Measurements from ENCODE around the gene PHGDH. TPM values are rescaled to one million over a fixed set of nuclear protein-coding genes. Genes with fewer than 3 reads are reported as not detected.
"Not testable (repeated sequence)": the region's sequence is repeated elsewhere in the genome, so short reads cannot be mapped to it uniquely, and the experiment has no call there.

The PHGDH gene
- polyA plus RNA-seq, 4 donors, result 1.3 to 205 (median 39.2) TPM

GRCh38 chr1:119783354-119784185 is 71.8 kb downstream of the PHGDH start:
- no peaks in the 10 kb centered on the region for H3K9me3 ChIP-seq (ENCODE audit: control insufficient read depth in 2 of 2, insufficient read depth in 1 of 2, low read depth in 1 of 2, low read length in 1 of 2)
- DNase-seq (peak in 1 of 2 donors; percentile 51), FAIRE-seq (no peak)
- peaks cover 4 to 70% (median 25%) of the 10 kb centered on the region in 3 donors for H3K4me1 ChIP-seq (ENCODE audit: control insufficient read depth in 3 of 3, insufficient read depth in 2 of 3, low read depth in 1 of 3, low read length in 2 of 3)
- no peaks in the 10 kb centered on the region for H3K27me3 ChIP-seq (ENCODE audit: control insufficient read depth in 3 of 3, insufficient read depth in 3 of 3, low read length in 3 of 3)
- WGBS, 3 donors, result 62 to 68% (median 65%) methylated on average over 6 of the region's 6 CpGs
- H3K36me3 ChIP-seq (ENCODE audit: control insufficient read depth in 3 of 3, insufficient read depth in 2 of 3, low read depth in 1 of 3, low read length in 3 of 3), result no peaks in the 10 kb centered on the region
- H3K27ac ChIP-seq (ENCODE audit: low read depth in 1 of 3, low read length in 2 of 3), result peak overlapping the region in 2 of 3 donors; percentile 17 to 78
- H3K4me3 ChIP-seq (ENCODE audit: low read depth in 1 of 3, low read length in 3 of 3), result no peak overlapping the region

DNA sequence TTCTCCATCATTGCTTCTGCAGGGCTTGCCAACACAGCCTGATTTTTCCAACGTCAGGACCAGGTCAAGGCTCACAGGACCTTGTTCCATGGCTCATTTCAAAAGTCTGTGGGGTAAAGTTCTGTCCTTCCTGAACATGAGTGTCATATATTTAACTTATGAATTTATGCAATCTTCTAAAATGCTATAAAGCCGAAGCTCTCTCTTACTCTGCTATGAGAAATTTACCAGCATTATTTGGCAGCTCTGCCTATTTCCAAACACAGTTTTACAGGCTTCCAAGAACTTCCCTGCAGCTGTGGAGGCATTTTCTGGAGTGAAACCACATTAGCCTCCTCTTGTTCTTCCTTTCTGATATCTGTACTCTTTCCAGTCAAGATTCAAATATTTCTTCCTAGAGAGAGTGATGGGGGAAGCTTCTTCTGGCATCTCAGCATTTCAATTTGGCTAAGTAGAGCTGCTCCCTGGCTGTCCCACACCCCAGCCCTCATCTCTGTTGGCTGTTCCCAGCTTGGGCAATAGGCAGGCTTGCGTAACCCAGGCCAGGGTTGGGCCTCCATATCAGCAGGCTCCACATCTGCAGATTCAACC is 72.6 kb downstream of the PHGDH start:
- Histone ChIP-seq H3K27ac (ENCODE audit: low read depth in 1 of 3, low read length in 2 of 3) (peak overlapping the region in 1 of 3 donors; percentile 78), H3K27me3 (ENCODE audit: control insufficient read depth in 3 of 3, insufficient read depth in 3 of 3, low read length in 3 of 3) (no peaks in the 10 kb centered on the region), H3K4me3 (ENCODE audit: low read depth in 1 of 3, low read length in 3 of 3) (no peak overlapping the region), H3K9me3 (ENCODE audit: control insufficient read depth in 2 of 2, insufficient read depth in 1 of 2, low read depth in 1 of 2, low read length in 1 of 2) (no peaks in the 10 kb centered on the region), H3K4me1 (ENCODE audit: control insufficient read depth in 3 of 3, insufficient read depth in 2 of 3, low read depth in 1 of 3, low read length in 2 of 3) (peaks cover 4 to 66% (median 25%) of the 10 kb centered on the region in 3 donors), H3K36me3 (ENCODE audit: control insufficient read depth in 3 of 3, insufficient read depth in 2 of 3, low read depth in 1 of 3, low read length in 3 of 3) (no peaks in the 10 kb centered on the region)
- DNase-seq (peak; percentile 64 to 66), FAIRE-seq (no peak)
- WGBS, 3 donors, result 35 to 55% (median 36%) methylated on average over 3 of the region's 3 CpGs

GRCh38 chr1:119786046-119786445 is 74.3 kb downstream of the PHGDH start:
- not testable (repeated sequence) for FAIRE-seq; H3K9me3 ChIP-seq (ENCODE audit: control insufficient read depth in 2 of 2, insufficient read depth in 1 of 2, low read depth in 1 of 2, low read length in 1 of 2); H3K4me3 ChIP-seq (ENCODE audit: low read depth in 1 of 3, low read length in 3 of 3); H3K36me3 ChIP-seq (ENCODE audit: control insufficient read depth in 3 of 3, insufficient read depth in 2 of 3, low read depth in 1 of 3, low read length in 3 of 3); DNase-seq; H3K27me3 ChIP-seq (ENCODE audit: control insufficient read depth in 3 of 3, insufficient read depth in 3 of 3, low read length in 3 of 3)
- peak overlapping the region in 1 of 3 donors; percentile 78 for H3K27ac ChIP-seq (ENCODE audit: low read depth in 1 of 3, low read length in 2 of 3)
- 62 to 68% (median 66%) methylated on average over 7 of the region's 7 CpGs for WGBS, 3 donors
- H3K4me1 ChIP-seq (ENCODE audit: control insufficient read depth in 3 of 3, insufficient read depth in 2 of 3, low read depth in 1 of 3, low read length in 2 of 3), result peaks cover 7 to 62% (median 19%) of the 10 kb centered on the region in 3 donors

GRCh38 chr1:119786473-119787050 is 74.8 kb downstream of the PHGDH start:
- FAIRE-seq; H3K4me3 ChIP-seq (ENCODE audit: low read depth in 1 of 3, low read length in 3 of 3); H3K36me3 ChIP-seq (ENCODE audit: control insufficient read depth in 3 of 3, insufficient read depth in 2 of 3, low read depth in 1 of 3, low read length in 3 of 3); H3K9me3 ChIP-seq (ENCODE audit: control insufficient read depth in 2 of 2, insufficient read depth in 1 of 2, low read depth in 1 of 2, low read length in 1 of 2); H3K27me3 ChIP-seq (ENCODE audit: control insufficient read depth in 3 of 3, insufficient read depth in 3 of 3, low read length in 3 of 3): not testable (repeated sequence)
- H3K4me1 ChIP-seq (ENCODE audit: control insufficient read depth in 3 of 3, insufficient read depth in 2 of 3, low read depth in 1 of 3, low read length in 2 of 3), result peaks cover 7 to 67% (median 19%) of the 10 kb centered on the region in 3 donors
- WGBS, 3 donors, result 33 to 49% (median 45%) methylated on average over 4 of the region's 4 CpGs
- H3K27ac ChIP-seq (ENCODE audit: low read depth in 1 of 3, low read length in 2 of 3), result peak overlapping the region in 1 of 3 donors; percentile 78
- peak in 1 of 2 donors; percentile 46 for DNase-seq

DNA sequence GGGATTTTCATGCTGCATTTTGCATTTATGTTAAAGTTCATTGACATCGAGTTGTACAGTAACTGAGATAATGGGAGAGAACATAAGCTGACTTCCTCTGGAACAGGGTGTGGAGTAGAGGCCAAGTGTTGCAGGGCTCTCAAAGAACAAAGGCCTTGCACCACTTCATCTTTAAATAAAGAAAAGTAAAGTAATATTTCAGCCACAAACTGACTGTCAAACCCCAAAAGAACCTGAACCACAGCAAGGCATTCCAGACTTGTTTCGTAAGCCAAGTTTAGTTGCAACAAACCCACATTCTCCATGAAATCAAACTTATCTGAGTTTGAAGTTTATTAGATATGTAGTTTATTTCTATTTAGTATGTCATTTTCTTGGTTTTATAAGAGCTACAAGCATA is 76.0 kb downstream of the PHGDH start:
- H3K36me3 ChIP-seq (ENCODE audit: control insufficient read depth in 3 of 3, insufficient read depth in 2 of 3, low read depth in 1 of 3, low read length in 3 of 3), result no peaks in the 10 kb centered on the region
- FAIRE-seq, result no peak
- H3K27me3 ChIP-seq (ENCODE audit: control insufficient read depth in 3 of 3, insufficient read depth in 3 of 3, low read length in 3 of 3), result no peaks in the 10 kb centered on the region
- no peak overlapping the region for H3K4me3 ChIP-seq (ENCODE audit: low read depth in 1 of 3, low read length in 3 of 3)
- no peaks in the 10 kb centered on the region for H3K9me3 ChIP-seq (ENCODE audit: control insufficient read depth in 2 of 2, insufficient read depth in 1 of 2, low read depth in 1 of 2, low read length in 1 of 2)
- peaks cover 7 to 66% (median 15%) of the 10 kb centered on the region in 3 donors for H3K4me1 ChIP-seq (ENCODE audit: control insufficient read depth in 3 of 3, insufficient read depth in 2 of 3, low read depth in 1 of 3, low read length in 2 of 3)
- peak; percentile 63 to 81 for DNase-seq
- WGBS, 3 donors, result 36 to 56% (median 41%) methylated on average over 2 of the region's 2 CpGs
- H3K27ac ChIP-seq (ENCODE audit: low read depth in 1 of 3, low read length in 2 of 3), result peak overlapping the region in 2 of 3 donors; percentile 44 to 78

DNA sequence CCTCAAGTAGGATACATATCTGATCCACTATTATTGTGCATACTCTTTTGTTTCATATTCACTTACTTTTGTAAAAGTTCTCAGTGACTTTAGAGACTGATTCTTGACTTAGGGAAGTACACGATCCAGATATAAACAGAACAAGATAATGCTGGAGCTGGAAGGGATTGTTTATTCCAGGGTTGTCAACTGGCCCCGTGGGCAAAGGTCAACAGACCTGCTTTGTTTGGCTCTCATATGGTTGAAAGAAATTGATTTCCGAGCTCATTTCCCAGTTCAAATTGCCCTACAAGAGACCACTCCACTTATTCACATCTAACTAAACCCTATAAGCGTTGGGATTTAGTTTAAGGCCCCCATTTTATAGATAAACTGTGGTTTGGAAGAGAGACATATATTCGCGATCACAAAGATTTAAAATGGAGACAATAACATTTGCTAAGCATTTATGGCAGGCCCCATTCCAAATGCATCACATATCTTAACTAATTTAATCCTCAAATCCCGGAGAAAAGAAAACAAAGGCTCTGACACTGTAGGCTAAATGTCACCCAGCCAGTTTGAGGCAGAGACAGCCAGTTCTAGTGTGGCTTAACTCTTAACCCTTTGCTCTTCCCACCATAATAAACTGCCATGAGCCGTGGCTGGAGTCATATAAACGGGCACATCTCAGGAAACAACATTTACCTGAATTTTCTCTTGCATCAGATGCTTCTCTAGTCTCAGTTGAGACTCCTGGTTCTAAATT is 78.9 kb downstream of the PHGDH start:
- no peak for FAIRE-seq
- Histone ChIP-seq H3K27me3 (ENCODE audit: control insufficient read depth in 3 of 3, insufficient read depth in 3 of 3, low read length in 3 of 3) (no peaks in the 10 kb centered on the region), H3K9me3 (ENCODE audit: control insufficient read depth in 2 of 2, insufficient read depth in 1 of 2, low read depth in 1 of 2, low read length in 1 of 2) (no peaks in the 10 kb centered on the region), H3K36me3 (ENCODE audit: control insufficient read depth in 3 of 3, insufficient read depth in 2 of 3, low read depth in 1 of 3, low read length in 3 of 3) (peaks cover 0 to 2% (median 0%) of the 10 kb centered on the region in 3 donors), H3K27ac (ENCODE audit: low read depth in 1 of 3, low read length in 2 of 3) (peak overlapping the region; percentile 52 to 87 (median 70)), H3K4me1 (ENCODE audit: control insufficient read depth in 3 of 3, insufficient read depth in 2 of 3, low read depth in 1 of 3, low read length in 2 of 3) (peaks cover 2 to 63% (median 6%) of the 10 kb centered on the region in 3 donors), H3K4me3 (ENCODE audit: low read depth in 1 of 3, low read length in 3 of 3) (no peak overlapping the region)
- DNase-seq, result peak; percentile 78 to 82
- WGBS, 3 donors, result 13 to 43% (median 32%) methylated on average over 9 of the region's 9 CpGs

DNA sequence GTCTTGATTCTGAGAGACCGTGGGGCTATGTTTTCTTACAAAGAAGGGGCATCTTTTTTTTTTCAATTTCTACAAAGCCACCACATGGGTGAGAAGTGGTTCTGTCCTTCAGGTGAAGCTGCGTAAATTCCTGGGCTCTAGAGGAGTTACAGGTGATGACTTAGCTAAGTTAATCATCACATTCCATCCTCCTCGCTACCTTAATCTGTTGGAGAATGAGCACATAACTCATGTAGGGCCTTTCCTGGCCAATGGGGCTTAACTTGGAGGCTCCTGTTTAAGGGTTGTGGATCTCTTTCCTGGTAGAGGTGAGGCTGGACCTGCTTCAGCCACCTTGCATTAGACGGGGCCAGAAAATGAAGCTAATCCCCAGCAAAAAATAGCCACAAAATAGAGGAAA is 79.6 kb downstream of the PHGDH start:
- Histone ChIP-seq H3K9me3 (ENCODE audit: control insufficient read depth in 2 of 2, insufficient read depth in 1 of 2, low read depth in 1 of 2, low read length in 1 of 2) (no peaks in the 10 kb centered on the region), H3K27ac (ENCODE audit: low read depth in 1 of 3, low read length in 2 of 3) (peak overlapping the region in 1 of 3 donors; percentile 87), H3K27me3 (ENCODE audit: control insufficient read depth in 3 of 3, insufficient read depth in 3 of 3, low read length in 3 of 3) (no peaks in the 10 kb centered on the region), H3K4me1 (ENCODE audit: control insufficient read depth in 3 of 3, insufficient read depth in 2 of 3, low read depth in 1 of 3, low read length in 2 of 3) (peaks cover 2 to 64% (median 8%) of the 10 kb centered on the region in 3 donors), H3K4me3 (ENCODE audit: low read depth in 1 of 3, low read length in 3 of 3) (no peak overlapping the region), H3K36me3 (ENCODE audit: control insufficient read depth in 3 of 3, insufficient read depth in 2 of 3, low read depth in 1 of 3, low read length in 3 of 3) (peaks cover 0 to 2% (median 0%) of the 10 kb centered on the region in 3 donors)
- no peak for FAIRE-seq
- DNase-seq, result peak in 1 of 2 donors; percentile 64
- 66 to 90% (median 71%) methylated on average over 4 of the region's 4 CpGs for WGBS, 3 donors

Data from small intestine (tissue), 7 donors.